Inflammatory macrophage (primary cell): ENCODE results near the gene USP12.
"Not testable (repeated sequence)": the region's sequence is repeated elsewhere in the genome, so short reads cannot be mapped to it uniquely, and the experiment has no call there.

Source experiments
- DNase-seq, 2 donors: peaks; one replicate each; pipeline ENCODE4 v3.0.0-alpha.2; 2020 to 2022

The USP12 gene

GRCh38 chr13:27149702-27150101 is 21.9 kb downstream of the USP12 start:
- no peak for DNase-seq

DNA sequence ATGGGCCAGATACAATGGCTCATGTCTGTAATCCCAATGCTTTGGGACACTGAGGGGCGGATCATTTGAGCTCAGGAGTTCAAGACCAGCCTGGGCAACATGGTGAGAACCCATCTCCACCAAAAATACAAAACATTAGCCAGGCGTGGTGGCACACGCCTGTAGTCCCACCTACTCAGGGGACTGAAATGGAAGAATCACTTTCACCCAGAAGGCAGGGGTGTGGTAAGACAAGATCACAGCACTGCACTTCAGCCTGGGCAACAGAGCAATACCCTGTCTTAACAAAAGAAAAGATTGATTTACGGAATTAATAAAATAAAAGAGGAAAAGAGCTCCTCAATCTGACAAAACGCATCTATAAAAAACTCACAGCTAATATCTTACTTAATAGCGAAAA is 22.7 kb downstream of the USP12 start:
- no peak for DNase-seq

- DNase-seq, result no peak
Measured at GRCh38 chr13:27147530-27148170, 24.0 kb downstream of the USP12 start.

- no peak for DNase-seq
Measured at GRCh38 chr13:27141746-27142145, 29.9 kb downstream of the USP12 start.

- not testable (repeated sequence) for DNase-seq
Measured at GRCh38 chr13:27141159-27141558, 30.5 kb downstream of the USP12 start.

GRCh38 chr13:27140060-27140459 is 31.6 kb downstream of the USP12 start:
- DNase-seq, result no peak

GRCh38 chr13:27139565-27139964 is 32.0 kb downstream of the USP12 start:
- DNase-seq, result no peak

GRCh38 chr13:27138457-27139093 is 33.0 kb downstream of the USP12 start:
- no peak for DNase-seq

DNA sequence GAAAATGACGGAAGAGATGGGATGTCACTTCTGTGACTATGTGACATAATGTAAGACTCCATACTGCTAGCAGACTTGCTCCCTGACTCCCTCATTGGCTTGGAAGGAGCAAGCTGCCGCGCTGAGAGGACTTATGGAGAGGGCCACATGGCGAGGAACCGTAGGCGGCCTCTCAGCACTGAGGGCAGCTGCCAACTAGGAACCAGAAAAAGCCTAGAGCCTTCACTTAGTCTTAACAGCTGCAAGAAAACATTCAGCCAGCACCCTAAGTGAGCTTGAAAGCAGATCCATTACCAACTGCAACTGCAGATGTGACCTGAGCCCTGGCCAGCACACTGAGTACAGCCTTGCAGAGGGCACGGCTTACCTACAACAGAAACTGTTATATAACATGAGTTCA is 33.9 kb downstream of the USP12 start:
- DNase-seq, result no peak

GRCh38 chr13:27135023-27135422 is 36.6 kb downstream of the USP12 start:
- no peak for DNase-seq

- DNase-seq, result no peak
Measured at GRCh38 chr13:27133889-27134288, 37.7 kb downstream of the USP12 start.

DNA sequence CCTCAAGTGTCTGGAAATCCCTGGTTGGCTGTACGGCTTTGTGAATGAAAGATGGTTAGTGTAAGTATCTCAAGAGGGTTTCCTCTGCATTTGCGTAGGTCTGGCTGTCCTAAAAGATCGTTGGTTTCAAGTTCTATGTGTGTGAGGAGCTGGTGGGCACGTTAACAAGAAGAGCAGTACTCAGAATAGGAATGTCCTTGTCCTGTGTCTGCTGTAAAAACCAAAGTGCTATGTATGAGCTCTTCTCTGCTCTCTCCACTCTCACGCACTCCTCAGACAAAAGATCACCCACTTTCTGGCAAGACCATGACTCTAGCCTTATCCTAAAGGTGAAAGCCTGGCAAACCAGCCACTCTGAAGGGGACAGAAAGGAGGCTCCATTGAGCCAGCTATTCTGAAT is 39.1 kb downstream of the USP12 start:
- no peak for DNase-seq

DNA sequence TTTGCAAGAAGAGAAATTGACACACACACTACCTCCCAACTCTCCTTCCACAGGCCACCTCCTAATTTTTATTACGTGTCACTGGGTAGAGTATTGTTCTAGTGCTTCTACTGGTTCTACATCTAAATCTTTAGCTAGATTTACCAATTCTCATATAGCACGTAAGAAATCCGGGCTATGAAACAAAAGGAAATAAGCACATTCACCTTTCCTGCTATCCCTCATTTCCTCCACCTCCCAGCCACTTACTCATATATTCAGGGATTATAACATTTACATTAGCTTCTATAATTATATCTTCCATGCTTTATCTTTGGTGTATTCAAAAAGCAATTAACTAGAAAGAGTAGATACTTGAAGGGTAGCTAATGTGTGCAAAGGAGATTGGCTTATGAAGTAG is 39.7 kb downstream of the USP12 start:
- DNase-seq, result no peak

GRCh38 chr13:27130979-27131623 is 40.5 kb downstream of the USP12 start:
- peak; percentile 28 to 33 for DNase-seq

- peak; percentile 85 to 91 for DNase-seq
Measured at GRCh38 chr13:27130223-27130978, 41.2 kb downstream of the USP12 start.

- DNase-seq, result no peak
Measured at GRCh38 chr13:27128825-27129627, 42.6 kb downstream of the USP12 start.

- DNase-seq, result peak in 1 of 2 donors; percentile 32
Measured at GRCh38 chr13:27126859-27127258, 44.8 kb downstream of the USP12 start.

- DNase-seq, result no peak
Measured at GRCh38 chr13:27125357-27126282, 46.0 kb downstream of the USP12 start.

DNA sequence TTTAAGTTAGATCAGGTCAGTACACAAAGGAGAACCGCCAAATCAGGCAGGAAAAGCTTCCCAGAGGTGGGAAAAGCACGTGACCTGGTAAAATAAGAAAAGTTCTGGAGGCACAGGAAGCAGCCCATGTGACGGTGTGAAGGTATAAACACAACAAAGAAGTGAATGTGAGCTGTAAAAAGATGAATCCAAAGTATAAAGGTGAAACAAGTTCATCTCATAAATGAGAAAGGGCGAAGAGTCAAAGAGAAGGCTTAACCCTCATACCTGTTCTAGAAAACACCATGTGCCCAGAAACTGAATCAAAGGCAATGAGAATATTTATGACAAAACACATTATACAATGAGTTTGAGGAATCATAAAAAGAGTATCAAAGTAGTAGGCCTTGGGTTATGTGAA is 47.0 kb downstream of the USP12 start:
- no peak for DNase-seq

GRCh38 chr13:27123445-27123844 is 48.2 kb downstream of the USP12 start:
- DNase-seq, result not testable (repeated sequence)

- no peak for DNase-seq
Measured at GRCh38 chr13:27122036-27122435, 49.6 kb downstream of the USP12 start.
